Body of pancreas (tissue), 4 donors: ENCODE results near the gene TMEM117.

Source experiments
- CTCF ChIP-seq, 7 experiments: fragments of 450-650 bp in 4 of 7; fragments of 200-600 bp in 3 of 7; sonication (generic) in 3 of 7; IDR thresholded peaks; one replicate each; pipeline ENCODE4 v1.5.1; 2016 to 2019; ENCODE audit warnings: antibody characterized with exemption in 7 of 7
- POLR2A ChIP-seq, 3 donors: fragments of 450-650 bp; IDR thresholded peaks; one replicate each; pipeline ENCODE4 v1.6.1; 2016; ENCODE audit warnings: antibody characterized with exemption in 3 of 3, mild to moderate bottlenecking in 2 of 3

- TF ChIP-seq CTCF (IDR thresholded peaks at IDR 0.05) (no peak), POLR2A (IDR thresholded peaks at IDR 0.05) (no peak)
Observed at GRCh38 chr12:43982544-43982943, 146.7 kb downstream of the TMEM117 start.
